GM19240 (cell line): Measurements from ENCODE around the gene CEP85L.

Experiments
- DNase-seq: peaks from one replicate; pipeline ENCODE4 v3.0.0; 2011; ENCODE audit warnings: low spot score; ENCODE audit not compliant: insufficient read length

The CEP85L gene

DNA sequence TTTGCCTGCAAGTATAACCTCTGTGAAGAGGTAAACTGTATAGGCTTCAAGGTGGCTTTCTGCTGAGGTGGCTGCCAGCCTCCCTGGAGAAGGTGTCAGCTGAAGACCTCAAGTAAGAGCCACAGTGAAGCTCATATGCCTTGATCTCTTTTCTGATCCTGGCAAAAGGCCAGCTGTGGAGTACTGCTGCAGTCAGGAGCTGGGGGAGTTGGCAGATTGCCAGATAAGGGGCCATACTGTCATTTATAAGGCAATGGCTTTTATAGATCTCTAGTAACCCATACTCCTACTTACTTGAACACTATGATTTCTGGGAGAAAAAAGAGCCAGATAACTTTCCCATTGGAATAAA is 8.8 kb upstream of the CEP85L start:
- DNase-seq = no peak

DNA sequence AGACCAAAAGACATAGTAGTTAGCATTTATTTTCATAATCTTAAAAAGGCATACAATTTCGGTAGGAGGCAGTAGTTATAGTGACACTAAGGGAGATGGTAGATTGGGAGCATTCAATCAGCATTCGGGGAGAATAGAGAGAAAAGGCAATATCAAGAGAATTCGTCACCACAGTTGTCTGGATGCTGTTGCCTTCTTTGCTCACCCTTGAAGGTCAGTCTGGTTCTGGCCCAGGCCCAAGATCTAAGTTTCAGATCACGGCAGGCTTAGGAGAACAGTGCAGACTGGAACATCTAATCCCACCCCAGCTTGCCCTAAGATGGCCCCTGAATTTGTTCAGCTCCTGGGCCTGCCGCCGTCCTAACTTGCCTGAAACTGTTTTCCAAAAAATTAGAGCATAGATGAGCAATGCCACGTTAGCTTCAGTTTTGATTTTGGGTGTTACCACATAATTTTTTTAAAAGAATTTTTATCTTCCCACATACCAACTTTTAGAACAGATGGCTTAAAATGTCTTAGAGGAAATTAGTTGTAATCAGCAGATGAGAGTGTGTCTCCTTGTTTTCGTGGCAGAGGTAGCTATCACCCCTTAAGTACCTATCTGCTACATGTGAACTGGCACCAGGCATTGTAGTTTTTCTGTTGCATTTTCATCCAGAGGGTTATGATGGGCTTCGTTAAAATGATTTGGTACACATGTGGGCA is 8.3 kb upstream of the CEP85L start:
- DNase-seq = no peak

GRCh38 chr6:118656847-118657451 is 5.6 kb upstream of the CEP85L start:
- DNase-seq = no peak

- DNase-seq = no peak
Measured at GRCh38 chr6:118652051-118652615, 742 bp upstream of the CEP85L start.

GRCh38 chr6:118650582-118651281 is 659 bp downstream of the CEP85L start:
- DNase-seq = no peak

- no peak for DNase-seq
Measured at GRCh38 chr6:118649918-118650581, 1.3 kb downstream of the CEP85L start.

DNA sequence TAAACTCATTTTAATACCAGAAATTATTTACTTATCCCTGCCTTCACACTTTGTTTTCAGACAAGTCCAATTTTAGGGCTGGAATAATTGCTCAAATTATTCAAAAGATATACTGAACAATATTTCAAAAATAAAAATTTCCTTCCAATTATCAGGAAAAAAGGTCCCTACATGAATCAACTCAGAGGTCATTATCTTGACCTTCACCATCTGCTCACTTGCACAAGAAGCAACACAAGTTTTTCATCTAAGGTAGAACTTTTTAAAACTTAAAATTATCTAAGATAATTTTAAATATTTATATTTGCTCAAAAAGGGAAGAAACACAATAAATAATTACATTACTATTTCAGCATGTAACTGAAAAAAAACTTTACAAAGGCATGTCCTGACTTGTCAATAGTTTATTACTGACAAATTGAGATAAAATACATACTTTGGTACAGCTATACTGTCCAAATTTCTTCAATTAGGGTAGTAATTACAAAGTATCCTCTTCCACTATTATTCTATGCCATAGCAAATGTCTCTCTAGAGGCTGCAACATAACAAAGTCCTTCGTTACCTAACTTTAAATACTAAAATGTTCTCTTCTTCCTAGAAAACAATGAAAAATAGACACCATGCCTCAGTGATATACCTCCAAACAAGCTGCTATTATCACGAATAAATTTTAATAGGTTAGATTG is 2.4 kb downstream of the CEP85L start:
- DNase-seq = no peak

DNA sequence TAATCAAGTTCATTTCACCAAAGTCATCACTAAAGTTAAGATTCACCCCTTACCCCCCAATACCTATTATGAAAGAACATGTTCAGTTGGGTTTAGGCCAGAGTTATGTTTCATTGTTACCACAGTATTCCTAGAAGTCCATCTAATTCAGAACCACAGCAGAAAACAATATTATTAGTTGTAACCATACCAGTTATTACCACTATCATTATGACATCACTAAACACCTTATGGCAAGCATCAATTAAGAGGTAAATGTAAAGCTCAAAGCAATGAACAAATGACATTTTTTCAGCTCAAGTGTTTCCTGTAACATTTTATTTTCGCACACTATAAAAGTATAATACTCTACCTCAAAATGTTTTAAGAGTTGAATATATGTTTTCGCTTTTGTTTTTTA is 4.4 kb downstream of the CEP85L start:
- no peak for DNase-seq

DNA sequence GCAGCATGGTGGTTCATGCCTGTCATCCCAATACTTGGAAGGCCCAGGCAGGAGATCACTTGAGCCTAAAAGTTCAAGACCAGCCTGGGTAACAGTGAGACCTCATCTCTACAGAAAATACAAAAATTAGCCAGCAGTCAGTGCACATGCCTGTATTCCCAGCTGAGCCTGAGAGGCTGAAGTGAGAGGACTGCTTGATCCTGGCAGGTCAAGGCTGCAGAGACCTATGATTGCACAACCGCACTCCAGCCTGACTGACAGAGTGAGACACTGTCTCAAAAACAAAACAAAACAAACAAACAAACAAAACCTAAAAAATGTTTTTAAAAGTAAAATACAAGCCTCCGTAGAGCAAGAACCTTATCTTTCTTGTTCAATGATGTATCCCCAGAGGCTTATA is 6.0 kb downstream of the CEP85L start:
- no peak for DNase-seq

DNA sequence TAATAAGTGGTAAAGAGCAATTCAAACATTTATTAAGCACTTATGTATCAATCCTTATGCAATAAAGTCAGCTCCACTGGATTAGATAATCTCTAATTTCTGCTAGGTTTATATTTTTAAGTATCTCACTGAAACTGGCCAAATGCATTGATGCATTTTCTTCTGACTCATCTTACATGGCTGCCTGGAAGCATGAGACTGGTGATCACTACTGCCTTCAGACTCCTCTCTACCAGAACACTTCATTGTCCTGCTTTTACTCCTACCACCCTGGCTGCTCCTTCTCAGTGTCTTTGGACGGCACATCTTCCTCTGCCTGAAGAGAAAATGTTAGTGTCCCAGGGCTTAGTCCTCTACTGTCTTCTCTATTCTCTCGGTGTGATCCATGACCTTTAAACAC is 7.4 kb downstream of the CEP85L start:
- no peak for DNase-seq

GRCh38 chr6:118641042-118641441 is 10.3 kb downstream of the CEP85L start:
- no peak for DNase-seq

DNA sequence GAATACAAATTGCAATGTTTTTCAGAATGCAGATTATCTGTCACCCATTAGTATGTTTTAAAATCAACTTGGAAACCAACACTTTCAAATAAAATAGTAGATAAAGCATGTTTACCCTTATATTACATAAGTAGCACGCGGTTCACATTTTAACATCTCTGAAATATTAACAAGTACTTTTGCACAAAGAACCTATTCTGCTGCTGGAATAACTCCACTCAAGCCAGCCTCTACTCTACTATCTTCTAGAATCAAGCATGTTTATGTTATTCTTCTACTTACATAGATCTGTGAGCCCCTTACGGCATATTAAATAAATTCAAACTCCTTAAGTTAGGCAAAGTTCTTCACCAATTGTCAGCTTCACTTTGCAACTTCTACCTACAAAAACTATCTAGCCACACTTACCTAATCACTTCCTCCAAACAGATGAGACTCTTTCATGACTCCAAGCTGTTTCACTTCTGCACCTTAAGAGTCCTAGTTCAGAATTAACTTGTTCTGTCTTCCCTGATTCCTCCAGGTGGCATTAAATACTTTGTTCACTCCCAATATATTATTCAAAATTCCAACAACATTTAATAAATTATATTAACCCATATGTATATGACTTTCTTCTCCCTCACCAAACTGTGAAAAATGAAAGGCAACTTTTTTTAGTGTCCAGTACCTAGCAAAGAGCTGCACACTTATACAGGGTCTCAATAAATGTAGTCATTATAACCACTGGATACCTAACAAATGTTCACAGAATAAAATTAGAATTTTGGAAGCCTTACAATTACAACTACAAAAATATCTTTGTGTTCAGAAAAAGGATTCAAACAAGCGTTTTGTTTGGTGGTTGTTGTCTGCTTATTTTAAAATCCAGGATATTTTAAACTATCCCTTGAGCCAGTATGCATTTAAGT is 12.1 kb downstream of the CEP85L start:
- no peak for DNase-seq

DNA sequence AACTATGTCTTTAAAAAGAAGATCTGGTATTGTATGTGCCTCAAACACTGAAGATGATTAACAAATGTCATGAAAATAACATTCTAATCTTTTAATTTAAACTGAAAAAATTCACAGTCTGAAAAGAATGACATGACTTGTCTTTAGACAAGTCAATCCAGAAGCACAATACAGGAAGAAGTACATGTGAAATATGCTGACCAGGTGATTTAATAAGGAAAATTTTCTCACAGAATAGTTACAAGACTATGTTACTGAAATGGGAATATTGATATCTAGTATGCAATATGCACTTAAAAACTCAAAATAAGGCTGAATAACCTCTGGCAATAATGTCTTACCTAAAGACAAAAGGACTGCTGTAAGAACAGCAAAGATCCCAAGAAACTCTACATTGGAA is 13.1 kb downstream of the CEP85L start:
- DNase-seq = no peak

DNA sequence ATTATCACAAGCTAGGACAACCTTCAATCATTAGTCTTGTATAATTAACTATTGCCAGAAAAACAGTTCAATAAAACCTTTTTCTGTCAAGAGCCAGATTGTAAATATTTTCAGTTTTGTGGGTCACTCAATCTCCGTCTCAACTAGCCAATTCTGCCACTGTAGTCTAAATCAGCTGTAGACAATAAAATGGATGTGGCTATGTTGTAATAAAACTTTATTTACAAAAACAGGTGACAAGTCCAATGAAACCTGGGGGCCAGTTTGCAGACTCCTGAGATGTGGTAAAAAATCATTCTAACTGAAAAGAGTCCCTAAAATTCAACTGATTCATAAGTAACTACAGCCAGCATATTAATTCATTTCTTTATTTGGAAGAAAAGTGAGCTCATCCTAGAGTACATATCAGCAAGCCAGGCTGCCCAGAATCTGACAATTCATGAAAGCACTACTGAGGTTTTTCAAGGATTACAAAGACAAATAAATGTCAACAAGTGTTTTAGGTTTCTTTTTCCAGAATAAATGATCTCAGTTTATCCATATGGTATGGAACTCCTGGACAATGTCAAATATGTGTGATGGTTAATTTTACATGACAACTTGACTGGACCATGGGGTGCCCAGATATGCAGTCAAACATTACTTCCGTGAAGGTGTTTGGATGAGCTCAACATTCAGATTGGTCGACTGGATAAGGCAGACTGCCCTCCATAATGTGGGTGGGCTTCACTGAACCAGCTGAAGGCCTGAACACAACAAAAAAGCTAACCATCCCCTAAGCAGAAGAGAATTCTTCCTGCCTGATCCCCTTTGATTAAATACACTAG is 15.3 kb downstream of the CEP85L start:
- DNase-seq = no peak

DNA sequence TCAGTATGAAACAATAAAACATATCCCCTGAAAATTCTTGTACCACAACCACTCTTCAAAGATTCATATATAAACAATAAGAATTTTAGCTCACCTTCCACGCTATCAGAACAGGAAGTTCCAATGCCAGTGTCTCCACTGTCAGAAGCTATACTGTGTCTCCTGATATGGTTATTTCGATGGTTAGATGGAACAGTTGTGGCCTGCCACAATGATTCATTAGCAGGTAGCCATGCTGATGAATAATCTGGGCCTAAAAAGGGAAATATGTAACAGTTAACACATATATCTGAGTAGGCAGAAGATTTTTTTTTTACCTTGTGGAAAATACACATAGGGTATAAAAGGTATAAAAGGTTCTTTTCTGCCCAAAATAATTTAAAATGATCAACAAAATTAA is 19.0 kb downstream of the CEP85L start:
- no peak for DNase-seq

DNA sequence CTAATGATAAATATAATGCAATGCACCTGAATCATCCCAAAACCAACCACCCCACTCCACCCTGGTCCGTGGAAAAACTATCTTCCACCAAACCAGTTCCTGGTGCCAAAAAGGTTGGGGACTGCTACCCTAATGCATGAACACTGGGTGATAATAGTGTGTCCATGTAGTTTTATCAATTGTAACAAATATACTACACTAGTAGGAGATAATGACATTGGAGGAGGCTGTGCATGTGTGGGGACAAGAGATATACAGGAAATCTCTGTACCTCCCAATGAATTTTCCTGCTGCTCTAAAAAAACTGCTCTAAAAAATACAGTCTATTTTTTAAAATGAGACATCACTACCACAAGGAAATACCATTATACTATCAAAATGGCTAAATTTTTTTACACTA is 20.5 kb downstream of the CEP85L start:
- no peak for DNase-seq

GRCh38 chr6:118630067-118630466 is 21.3 kb downstream of the CEP85L start:
- DNase-seq = no peak

- no peak for DNase-seq
Measured at GRCh38 chr6:118627724-118628123, 23.7 kb downstream of the CEP85L start.

DNA sequence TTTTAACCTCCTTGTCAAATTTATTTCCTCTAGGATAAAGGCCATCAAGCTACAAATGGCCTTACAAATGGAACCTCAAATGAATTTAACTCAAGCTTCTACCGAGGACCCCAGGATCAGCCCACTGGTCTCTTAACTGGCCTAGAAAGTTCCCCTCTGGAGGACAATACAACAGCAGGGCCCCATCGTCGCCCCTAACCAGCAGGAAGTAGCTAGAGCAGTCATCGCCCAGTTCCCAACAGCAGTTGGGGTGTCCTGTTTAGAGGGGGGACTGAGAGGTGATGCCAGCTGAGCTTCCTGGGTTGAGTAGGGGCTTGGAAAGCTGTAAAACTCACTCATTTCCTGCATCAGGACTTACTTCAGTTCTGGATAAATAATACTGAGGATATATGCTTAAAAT is 25.6 kb downstream of the CEP85L start:
- no peak for DNase-seq
